Effector memory CD8-positive, alpha-beta T cell (primary cell): ENCODE data around the gene SESTD1.

Source experiments
- ATAC-seq: fragments of 150-1000 bp; cut with Tn5 transposase; replicated peaks from 2 replicates; pipeline ENCODE4 v1.10.0; 2021; ENCODE audit warnings: mild to moderate bottlenecking, moderate library complexity
- DNase-seq, 3 experiments: peaks; one replicate each; pipeline ENCODE4 v3.0.0; 2021
- H3K27ac Mint-ChIP-seq, 2 donors: one replicate each; pipeline ENCODE4 v1.8.0; 2022; ENCODE audit warnings: mild to moderate bottlenecking in 2 of 2, mixed read lengths in 2 of 2, moderate library complexity in 2 of 2
- H3K27me3 Mint-ChIP-seq, 2 donors: one replicate each; pipeline ENCODE4 v1.8.0; 2022; ENCODE audit warnings: mixed read lengths in 2 of 2
- H3K36me3 Mint-ChIP-seq: one replicate; pipeline ENCODE4 v1.8.0; 2022; ENCODE audit warnings: mild to moderate bottlenecking, moderate library complexity, mixed read lengths; ENCODE audit not compliant: insufficient read depth
- H3K4me1 Mint-ChIP-seq, 2 donors: one replicate each; pipeline ENCODE4 v1.8.0; 2022; ENCODE audit warnings: low read depth in 2 of 2, mixed read lengths in 2 of 2
- H3K4me3 Mint-ChIP-seq, 2 donors: one replicate each; pipeline ENCODE4 v1.8.0; 2022; ENCODE audit warnings: mild to moderate bottlenecking in 2 of 2, mixed read lengths in 2 of 2, moderate library complexity in 2 of 2
- H3K9me3 Mint-ChIP-seq, 2 donors: one replicate each; pipeline ENCODE4 v1.8.0; 2022; ENCODE audit warnings: mixed read lengths in 2 of 2

Gene SESTD1

DNA sequence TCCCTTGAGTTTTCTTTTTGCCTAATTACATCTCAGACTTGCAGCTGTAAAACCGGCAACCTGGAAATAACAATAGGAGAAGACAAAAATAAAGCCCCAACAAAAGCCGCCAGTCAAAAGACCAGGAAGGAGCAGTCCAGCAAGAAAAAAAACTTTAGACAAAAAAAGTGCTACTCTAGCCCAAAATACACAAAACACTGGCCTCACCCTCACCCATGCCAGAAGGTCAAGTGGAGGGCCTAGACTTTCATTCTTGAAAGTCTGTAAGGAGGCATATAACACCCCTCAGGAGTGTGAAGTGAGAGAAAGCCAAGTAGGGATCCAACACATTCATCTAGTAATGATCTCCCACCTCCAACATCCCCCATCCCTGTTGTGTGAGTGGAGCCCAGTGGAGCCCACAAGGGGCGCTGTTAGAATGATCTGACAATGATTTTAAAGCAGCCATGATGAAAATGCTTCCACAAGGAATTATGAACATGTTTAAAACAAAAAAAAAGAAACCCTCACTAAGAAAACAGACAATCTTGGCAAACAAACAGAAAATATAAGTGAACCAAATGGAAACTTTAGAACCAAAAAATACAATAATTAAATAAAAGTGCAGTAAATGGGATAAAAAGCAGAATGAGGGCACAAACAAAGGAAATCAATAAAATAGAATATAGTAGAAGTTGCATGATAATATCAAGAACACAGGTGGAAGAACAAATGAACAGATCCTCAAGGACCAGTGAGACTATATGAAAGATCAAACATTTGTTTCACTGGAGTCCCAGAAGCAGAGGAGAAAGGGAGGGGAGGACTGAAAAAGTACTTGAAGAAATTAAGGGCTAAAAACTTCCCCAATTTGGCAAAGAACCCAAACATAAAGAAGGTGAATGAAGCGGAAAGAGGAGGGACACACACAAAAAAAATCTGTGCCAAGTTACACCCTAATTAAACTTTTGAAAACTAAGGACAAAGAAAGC, 23.9 kb downstream of the SESTD1 start:
- Mint-ChIP-seq H3K4me1 (no peaks in the 10 kb centered on the region), H3K36me3 (no peaks in the 10 kb centered on the region), H3K27ac (no peak overlapping the region), H3K27me3 (no peaks in the 10 kb centered on the region), H3K4me3 (no peak overlapping the region), H3K9me3 (peaks cover 0 to 2% of the 10 kb centered on the region in 2 donors)
- no peak for DNase-seq
- ATAC-seq = no peak

DNA sequence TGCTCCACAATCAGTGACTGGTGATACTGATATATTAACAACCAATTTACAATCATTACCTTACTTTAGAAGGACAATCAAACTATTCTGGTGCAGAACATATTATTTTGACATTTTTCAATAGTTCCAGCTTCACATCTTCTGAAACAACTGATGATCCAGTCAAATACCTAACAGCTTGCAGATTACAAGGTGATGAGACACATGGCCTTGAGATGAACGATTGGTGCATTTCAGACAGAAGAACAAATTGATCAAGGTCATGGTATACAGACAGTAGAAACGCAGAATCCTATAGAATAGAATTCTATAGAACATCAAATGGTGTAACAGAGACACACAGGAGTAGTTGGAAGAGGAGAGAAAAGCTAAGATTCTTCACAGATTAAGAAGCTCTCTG, 24.8 kb downstream of the SESTD1 start:
- Mint-ChIP-seq H3K4me1 (no peaks in the 10 kb centered on the region), H3K27ac (no peak overlapping the region), H3K4me3 (no peak overlapping the region), H3K9me3 (peaks cover 0 to 2% of the 10 kb centered on the region in 2 donors), H3K27me3 (no peaks in the 10 kb centered on the region), H3K36me3 (no peaks in the 10 kb centered on the region)
- DNase-seq = no peak
- ATAC-seq = no peak

DNA sequence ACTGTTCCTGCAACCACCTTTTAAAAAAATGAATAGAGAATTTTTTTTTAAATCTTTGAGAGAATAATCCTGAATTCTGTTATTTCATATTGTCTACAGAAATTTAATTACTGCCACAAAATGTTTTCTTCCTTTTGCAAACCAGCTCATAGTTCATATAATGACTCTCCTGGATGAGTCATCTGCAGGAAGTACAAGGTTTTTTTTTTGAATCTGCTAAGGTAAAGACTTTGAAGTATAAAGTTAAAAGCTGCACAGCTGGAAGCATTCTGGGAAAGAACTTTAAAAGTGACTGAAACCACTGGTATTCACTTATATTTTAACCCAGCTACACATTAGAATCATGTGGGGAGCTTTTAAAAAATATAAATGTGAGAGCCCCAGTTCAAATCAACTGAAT, 25.4 kb downstream of the SESTD1 start:
- Mint-ChIP-seq H3K36me3 (no peaks in the 10 kb centered on the region), H3K27ac (no peak overlapping the region), H3K4me3 (no peak overlapping the region), H3K9me3 (peaks cover 0 to 2% of the 10 kb centered on the region in 2 donors), H3K27me3 (no peaks in the 10 kb centered on the region), H3K4me1 (no peaks in the 10 kb centered on the region)
- ATAC-seq (no peak), DNase-seq (no peak)

DNA sequence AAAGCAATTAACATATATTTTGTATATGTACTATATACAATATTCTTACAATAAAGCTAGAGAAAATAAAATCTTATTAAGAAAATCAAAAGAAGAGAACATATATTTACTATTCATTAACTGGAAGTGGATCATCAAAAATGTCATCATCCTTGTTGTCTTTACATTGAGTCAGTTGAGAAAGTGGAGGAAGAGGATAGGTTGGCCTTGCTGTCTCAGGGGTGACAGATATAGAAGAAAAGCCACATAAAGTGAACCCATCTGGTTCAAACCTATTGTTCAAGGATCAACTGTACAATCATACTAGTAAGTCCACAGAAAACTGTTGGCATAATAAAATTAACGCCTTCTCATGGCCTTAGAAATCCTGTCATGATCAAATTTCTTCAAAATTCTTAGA, 26.6 kb downstream of the SESTD1 start:
- no peak overlapping the region for H3K4me3 Mint-ChIP-seq
- H3K9me3 Mint-ChIP-seq = peaks cover 0 to 2% of the 10 kb centered on the region in 2 donors
- no peaks in the 10 kb centered on the region for H3K36me3 Mint-ChIP-seq
- DNase-seq (no peak), ATAC-seq (no peak)
- no peaks in the 10 kb centered on the region for H3K27me3 Mint-ChIP-seq
- no peaks in the 10 kb centered on the region for H3K4me1 Mint-ChIP-seq
- no peak overlapping the region for H3K27ac Mint-ChIP-seq

DNA sequence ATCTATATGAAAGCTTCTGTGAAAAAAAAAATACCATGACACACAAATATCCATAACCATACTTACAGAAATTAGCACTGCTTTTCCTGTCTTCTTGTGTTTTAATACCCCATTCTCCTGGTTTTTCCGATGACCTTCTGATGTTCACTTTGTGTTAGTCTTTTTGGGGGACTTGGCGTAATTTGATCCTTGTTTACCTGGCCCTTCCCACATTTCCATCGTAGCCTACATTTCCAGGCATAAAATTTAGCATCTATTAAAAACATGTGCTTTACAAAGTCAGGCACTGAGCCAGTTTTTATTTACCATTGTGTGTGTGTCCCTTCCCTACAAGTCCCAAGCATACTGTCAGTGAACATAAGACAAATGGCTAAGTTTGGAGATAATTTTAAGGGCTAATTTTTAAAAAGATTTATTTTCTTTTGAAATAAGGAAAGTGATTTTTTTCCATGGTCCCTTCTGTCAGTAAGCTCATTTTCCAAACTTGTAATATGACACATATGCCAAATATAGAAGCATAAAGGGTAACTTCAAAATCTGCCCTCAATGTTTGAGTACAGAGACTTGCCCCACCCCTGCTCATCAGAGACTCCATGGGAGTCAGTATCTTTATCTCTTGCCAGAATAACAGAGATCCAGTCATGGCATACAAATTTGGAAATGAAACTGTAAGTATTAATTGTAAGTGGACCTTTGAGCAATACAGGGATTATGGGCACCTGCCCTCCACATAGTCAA, 27.3 kb downstream of the SESTD1 start:
- H3K4me3 Mint-ChIP-seq = no peak overlapping the region
- ATAC-seq (no peak), DNase-seq (no peak)
- no peaks in the 10 kb centered on the region for H3K36me3 Mint-ChIP-seq
- no peaks in the 10 kb centered on the region for H3K4me1 Mint-ChIP-seq
- H3K9me3 Mint-ChIP-seq = peaks cover 0 to 2% of the 10 kb centered on the region in 2 donors
- no peak overlapping the region for H3K27ac Mint-ChIP-seq
- H3K27me3 Mint-ChIP-seq = no peaks in the 10 kb centered on the region

DNA sequence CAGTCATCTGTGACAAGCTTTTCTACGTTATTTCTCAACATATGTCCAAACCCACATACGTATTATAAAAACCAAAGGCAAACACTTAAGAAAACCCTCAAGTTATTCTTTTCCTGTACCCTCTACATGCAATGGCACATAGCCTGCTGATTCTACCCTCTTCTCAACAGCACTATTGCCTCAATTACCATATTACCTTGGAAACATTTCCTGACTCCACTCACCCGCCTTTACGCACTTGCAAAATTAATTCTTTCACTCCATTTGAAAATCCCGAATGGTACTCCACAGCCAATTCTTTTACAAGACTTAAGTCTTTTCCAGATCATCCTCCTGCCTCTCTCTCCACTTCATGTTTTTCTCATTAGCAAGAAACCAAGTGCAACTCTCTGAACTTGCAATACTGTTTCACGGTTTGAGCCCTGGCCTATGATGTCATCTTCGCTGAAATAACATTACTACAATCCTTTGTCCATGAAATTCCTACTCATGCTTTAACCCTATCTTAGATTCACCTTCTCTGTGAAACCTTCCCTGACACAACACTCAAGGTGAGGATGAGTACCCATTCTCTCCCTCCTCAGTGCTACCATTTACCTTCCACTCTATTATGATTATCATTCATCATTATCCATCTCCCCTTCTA, 29.0 kb downstream of the SESTD1 start:
- Mint-ChIP-seq H3K4me1 (no peaks in the 10 kb centered on the region), H3K36me3 (no peaks in the 10 kb centered on the region), H3K27me3 (no peaks in the 10 kb centered on the region), H3K27ac (no peak overlapping the region), H3K9me3 (no peaks in the 10 kb centered on the region), H3K4me3 (no peak overlapping the region)
- no peak for DNase-seq
- ATAC-seq = no peak

DNA sequence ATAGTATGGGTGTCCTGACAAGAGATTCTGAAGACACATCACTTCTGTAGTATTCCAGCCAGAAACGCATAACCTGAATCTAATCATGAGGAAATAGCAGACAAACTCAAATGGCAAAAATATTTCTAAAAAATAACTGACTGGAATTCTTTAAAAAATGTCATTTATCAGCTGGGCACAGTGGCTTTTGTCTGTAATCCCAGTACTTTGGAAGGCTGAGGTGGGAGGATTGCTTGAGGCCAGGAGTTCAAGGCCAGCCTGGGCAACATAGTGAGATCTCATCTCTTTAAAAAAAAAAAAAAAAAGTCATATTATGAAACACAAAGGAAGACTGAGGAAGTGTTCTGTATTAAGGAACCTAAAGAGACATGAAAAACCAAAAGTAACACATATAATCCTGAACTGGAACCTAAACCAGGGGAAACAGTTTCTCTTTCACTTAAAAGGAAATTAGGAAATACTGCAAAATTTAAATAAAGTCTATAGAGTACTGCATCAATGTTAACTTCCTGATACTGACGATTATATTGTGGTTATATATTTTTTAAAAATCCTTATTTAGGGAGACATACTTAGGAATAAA, 29.9 kb downstream of the SESTD1 start:
- Mint-ChIP-seq H3K9me3 (no peaks in the 10 kb centered on the region), H3K4me1 (no peaks in the 10 kb centered on the region), H3K4me3 (no peak overlapping the region), H3K27ac (no peak overlapping the region), H3K27me3 (no peaks in the 10 kb centered on the region), H3K36me3 (no peaks in the 10 kb centered on the region)
- ATAC-seq (no peak), DNase-seq (no peak)

DNA sequence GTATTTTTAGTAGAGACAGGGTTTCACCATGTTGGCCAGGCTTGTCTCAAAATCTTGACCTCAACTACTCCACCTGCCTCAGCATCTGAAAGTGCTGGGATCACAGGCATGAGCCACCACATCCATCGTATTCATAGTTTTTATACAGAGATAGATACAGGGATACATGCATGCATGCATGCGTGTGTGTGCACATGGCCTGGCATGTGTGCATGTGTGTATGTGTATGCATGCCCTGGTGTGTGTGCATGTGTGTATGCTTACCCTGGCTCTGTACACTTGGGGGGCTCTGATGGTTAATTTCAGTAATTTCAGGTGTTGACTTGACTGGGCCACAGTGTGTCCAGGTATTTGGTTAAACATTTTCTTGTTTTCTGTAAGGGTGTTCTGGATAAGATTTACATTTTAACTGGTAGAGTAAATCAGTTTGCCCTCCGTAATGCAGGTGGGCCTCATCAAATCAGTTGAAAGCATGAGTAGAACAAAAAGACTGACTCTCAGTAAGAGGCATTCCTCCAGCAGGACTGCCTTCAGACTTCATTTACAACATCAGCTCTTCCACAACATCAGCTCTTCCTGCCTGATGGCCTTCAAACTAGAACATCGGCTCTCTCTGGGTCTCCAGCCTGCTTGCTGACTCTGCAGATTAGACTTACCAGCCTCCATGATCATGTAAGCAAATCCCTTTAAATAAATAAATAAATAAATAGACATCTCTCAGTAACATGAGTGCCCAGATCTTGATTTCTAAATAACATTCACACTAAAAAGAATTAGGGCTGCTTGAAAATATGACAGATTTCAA, 30.8 kb downstream of the SESTD1 start:
- H3K27me3 Mint-ChIP-seq = no peaks in the 10 kb centered on the region
- no peak overlapping the region for H3K4me3 Mint-ChIP-seq
- no peak overlapping the region for H3K27ac Mint-ChIP-seq

DNA sequence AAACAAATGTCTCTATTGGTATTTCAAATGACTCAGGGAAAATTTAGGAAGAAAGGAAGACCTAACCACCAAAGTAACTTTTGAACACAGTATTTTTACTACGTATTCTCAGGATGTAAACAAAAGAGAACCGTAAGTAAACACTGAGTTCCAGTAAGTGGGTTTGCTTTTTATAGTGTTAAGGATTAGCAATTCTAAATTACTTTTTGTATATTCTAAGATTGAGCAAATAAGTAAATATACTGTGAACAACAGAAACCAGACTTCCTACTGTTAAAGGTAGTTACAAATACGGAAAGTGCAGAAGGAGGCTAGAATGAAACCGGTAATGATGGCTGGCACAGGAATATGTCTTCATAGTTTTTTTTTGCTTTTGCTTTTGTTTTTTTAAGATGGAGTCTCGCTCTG, 31.5 kb downstream of the SESTD1 start:
- Mint-ChIP-seq H3K36me3 (no peaks in the 10 kb centered on the region), H3K4me1 (no peaks in the 10 kb centered on the region), H3K4me3 (no peak overlapping the region), H3K9me3 (no peaks in the 10 kb centered on the region), H3K27me3 (no peaks in the 10 kb centered on the region), H3K27ac (no peak overlapping the region)
- DNase-seq (no peak), ATAC-seq (no peak)

More for the DNA sequence above, 30.8 kb downstream of the SESTD1 start:
- DNase-seq (no peak), ATAC-seq (no peak)
- no peaks in the 10 kb centered on the region for H3K4me1 Mint-ChIP-seq
- H3K9me3 Mint-ChIP-seq = no peaks in the 10 kb centered on the region
- H3K36me3 Mint-ChIP-seq = no peaks in the 10 kb centered on the region

DNA sequence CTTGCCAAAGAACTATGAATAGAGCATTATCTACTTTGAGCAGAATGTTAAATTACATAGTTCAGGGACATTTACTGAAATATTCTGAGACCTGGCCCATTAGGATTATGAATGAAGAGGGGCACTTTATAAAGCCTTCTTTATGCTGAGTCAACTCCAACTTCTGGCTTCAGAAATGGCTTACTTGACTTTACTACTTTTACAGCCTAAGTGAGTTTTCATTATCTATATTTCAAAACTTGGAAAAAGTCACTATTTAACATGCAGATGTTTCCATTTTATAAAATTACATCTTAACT, 37.7 kb downstream of the SESTD1 start:
- no peak overlapping the region for H3K27ac Mint-ChIP-seq
- no peak for ATAC-seq
- H3K4me1 Mint-ChIP-seq = no peaks in the 10 kb centered on the region
- H3K27me3 Mint-ChIP-seq = no peaks in the 10 kb centered on the region
- H3K4me3 Mint-ChIP-seq = no peak overlapping the region
- no peak for DNase-seq
- H3K36me3 Mint-ChIP-seq = no peaks in the 10 kb centered on the region
- no peaks in the 10 kb centered on the region for H3K9me3 Mint-ChIP-seq

DNA sequence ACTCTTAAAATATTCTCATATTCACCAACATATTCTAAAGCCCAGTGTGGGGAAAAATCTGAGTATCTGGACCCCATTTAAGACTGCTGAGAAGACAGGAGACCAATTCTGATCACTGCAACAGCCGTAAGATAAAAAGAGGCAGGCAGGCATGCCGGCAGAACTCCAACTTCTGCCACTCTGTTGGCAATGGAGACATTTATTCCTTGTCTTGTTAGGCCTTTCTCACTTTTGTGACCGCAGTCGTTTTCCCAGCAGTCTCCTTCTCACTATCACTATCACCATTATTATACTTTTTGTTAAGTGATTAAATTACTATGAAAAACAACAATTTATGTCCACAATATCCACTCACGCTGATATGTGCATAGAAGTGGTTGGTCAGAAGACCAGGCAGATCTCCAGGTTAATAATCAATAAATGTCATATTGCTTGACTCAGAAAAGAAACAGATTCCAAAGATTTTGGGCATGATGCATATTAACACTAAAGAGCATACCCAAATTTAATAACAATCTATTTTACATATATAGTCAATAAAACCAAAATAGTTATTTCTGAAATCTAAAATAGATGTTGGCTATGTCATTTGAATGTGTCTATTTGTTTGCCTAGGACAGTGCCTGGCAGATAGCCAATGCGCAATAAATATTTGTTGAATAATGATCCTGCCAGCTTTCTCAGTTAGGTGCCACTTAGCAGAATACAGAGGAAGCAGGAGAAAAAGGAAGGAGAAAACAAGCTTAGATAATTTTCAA, 38.2 kb downstream of the SESTD1 start:
- H3K36me3 Mint-ChIP-seq = no peaks in the 10 kb centered on the region
- ATAC-seq = no peak
- H3K9me3 Mint-ChIP-seq = no peaks in the 10 kb centered on the region
- H3K27ac Mint-ChIP-seq = no peak overlapping the region
- no peak overlapping the region for H3K4me3 Mint-ChIP-seq
- no peaks in the 10 kb centered on the region for H3K4me1 Mint-ChIP-seq
- DNase-seq = no peak
- H3K27me3 Mint-ChIP-seq = no peaks in the 10 kb centered on the region

DNA sequence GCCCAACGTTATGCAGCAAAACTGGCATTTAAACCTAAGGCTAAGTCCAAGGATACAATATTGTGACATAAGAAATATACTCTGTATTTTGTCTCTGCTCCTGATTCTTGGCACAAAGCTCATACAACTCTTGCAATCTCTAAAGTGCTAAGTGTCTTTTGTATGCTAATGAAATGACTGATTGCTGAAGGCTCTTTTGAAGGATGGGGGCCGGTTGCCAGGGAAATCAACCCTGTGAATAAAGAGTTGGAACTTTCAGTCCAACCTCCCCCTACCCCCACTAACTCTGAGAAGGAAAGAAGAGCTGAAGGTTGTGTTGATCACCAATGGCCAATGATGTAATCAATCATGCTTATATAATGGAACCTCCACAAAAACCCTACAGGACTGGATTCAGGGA, 40.3 kb downstream of the SESTD1 start:
- H3K4me3 Mint-ChIP-seq = no peak overlapping the region
- no peak for DNase-seq
- H3K27ac Mint-ChIP-seq = no peak overlapping the region
- no peaks in the 10 kb centered on the region for H3K9me3 Mint-ChIP-seq
- H3K36me3 Mint-ChIP-seq = no peaks in the 10 kb centered on the region
- ATAC-seq = no peak
- H3K4me1 Mint-ChIP-seq = no peaks in the 10 kb centered on the region
- H3K27me3 Mint-ChIP-seq = no peaks in the 10 kb centered on the region
